Kidney epithelial cell (primary cell): ENCODE data around the gene UBASH3A. TPM values are rescaled to one million over a fixed set of nuclear protein-coding genes. Genes with fewer than 3 reads are reported as not detected.

Source experiments
- DNase-seq: peaks from one replicate; pipeline ENCODE4 v3.0.0-alpha.2; 2010; ENCODE audit warnings: low read depth
- H3K27me3 ChIP-seq: 2 replicates; pipeline ENCODE4 v1.6.0; 2011; ENCODE audit warnings: low read length; ENCODE audit not compliant: control insufficient read depth, insufficient read depth
- H3K36me3 ChIP-seq: 2 replicates; pipeline ENCODE4 v1.5.1; 2011; ENCODE audit warnings: low read length; ENCODE audit not compliant: control insufficient read depth, insufficient read depth
- H3K4me3 ChIP-seq: 2 replicates; pipeline ENCODE4 v1.5.1; 2011; ENCODE audit warnings: low read depth, mild to moderate bottlenecking, control low read depth, low read length
- total RNA-seq: library from RNA; depleted of rRNA; stranded (reverse); fragments of >200 nt; gene quantifications from 2 replicates; pipeline ENCODE4 v1.2.3, GENCODE V29; 2015
- TF ChIP-seq, protein P1 (sequence below): IDR thresholded peaks from 2 replicates; pipeline ENCODE4 v1.5.1; 2011; ENCODE audit warnings: mild to moderate bottlenecking, moderate library complexity, low read length, control low read depth, inconsistent platforms; ENCODE audit not compliant: insufficient read depth, poor library complexity, severe bottlenecking

The UBASH3A gene
- total RNA-seq, 1 donor from 2014 or later, result not detected

DNA sequence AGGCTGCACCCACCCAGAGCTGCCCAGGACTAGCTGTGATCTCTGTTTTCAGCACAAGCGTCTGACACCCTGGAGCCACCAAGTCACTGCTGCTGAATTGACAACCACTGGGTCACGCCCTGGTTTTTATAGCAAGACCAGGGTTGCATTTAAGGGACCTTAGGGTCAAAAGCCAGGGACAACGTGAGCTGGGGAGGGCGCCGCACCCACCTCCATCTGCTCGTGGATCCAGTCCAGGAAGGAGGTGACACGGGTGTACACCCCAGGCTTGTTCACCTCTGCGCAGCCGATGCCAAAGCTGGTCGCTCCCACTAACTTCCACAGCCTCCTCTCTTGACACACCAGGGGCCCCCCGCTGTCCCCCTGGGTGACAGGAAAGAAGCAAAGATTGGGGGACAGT is 28.2 kb upstream of the UBASH3A start:
- H3K4me3 ChIP-seq, result no peak overlapping the region
- H3K27me3 ChIP-seq, result peaks cover 29% of the 10 kb centered on the region
- H3K36me3 ChIP-seq, result no peaks in the 10 kb centered on the region
- no peak for DNase-seq
- TF ChIP-seq, protein P1, sequence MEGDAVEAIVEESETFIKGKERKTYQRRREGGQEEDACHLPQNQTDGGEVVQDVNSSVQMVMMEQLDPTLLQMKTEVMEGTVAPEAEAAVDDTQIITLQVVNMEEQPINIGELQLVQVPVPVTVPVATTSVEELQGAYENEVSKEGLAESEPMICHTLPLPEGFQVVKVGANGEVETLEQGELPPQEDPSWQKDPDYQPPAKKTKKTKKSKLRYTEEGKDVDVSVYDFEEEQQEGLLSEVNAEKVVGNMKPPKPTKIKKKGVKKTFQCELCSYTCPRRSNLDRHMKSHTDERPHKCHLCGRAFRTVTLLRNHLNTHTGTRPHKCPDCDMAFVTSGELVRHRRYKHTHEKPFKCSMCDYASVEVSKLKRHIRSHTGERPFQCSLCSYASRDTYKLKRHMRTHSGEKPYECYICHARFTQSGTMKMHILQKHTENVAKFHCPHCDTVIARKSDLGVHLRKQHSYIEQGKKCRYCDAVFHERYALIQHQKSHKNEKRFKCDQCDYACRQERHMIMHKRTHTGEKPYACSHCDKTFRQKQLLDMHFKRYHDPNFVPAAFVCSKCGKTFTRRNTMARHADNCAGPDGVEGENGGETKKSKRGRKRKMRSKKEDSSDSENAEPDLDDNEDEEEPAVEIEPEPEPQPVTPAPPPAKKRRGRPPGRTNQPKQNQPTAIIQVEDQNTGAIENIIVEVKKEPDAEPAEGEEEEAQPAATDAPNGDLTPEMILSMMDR, result no peak

GRCh38 chr21:42375966-42376337 is 27.8 kb upstream of the UBASH3A start:
- DNase-seq, result no peak
- Histone ChIP-seq H3K4me3 (no peak overlapping the region), H3K36me3 (no peaks in the 10 kb centered on the region), H3K27me3 (peaks cover 25% of the 10 kb centered on the region)
- TF ChIP-seq, protein P1, result no peak

- DNase-seq, result no peak
- Histone ChIP-seq H3K36me3 (no peaks in the 10 kb centered on the region), H3K27me3 (peaks cover 25% of the 10 kb centered on the region), H3K4me3 (no peak overlapping the region)
- TF ChIP-seq, protein P1, result no peak
These were observed 27.2 kb upstream of the UBASH3A start for GRCh38 chr21:42376338-42376982.

- no peaks in the 10 kb centered on the region for H3K36me3 ChIP-seq
- H3K4me3 ChIP-seq, result no peak overlapping the region
- H3K27me3 ChIP-seq, result peaks cover 25% of the 10 kb centered on the region
- no peak for DNase-seq
- TF ChIP-seq, protein P1, result no peak
These were observed 26.3 kb upstream of the UBASH3A start for GRCh38 chr21:42377211-42377950.

DNA sequence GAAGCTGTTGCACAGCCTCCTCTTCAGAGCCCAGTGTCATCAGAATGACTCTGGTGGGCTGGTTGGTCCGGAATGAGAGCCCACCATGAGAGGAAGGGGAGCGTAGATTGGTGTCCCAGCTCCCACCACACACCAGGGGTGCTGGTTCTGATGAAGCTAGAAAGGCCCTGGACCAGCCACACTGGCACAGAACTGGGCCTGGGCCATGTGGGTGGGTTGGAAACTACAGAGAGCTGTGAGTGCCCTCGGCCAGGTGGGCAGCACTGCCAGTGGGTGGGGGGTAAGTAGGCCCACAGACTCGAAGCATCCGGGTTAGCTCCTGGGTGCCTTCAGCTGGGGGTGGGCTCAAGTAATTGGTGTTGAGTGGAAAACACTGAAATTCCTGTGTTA is 25.8 kb upstream of the UBASH3A start:
- TF ChIP-seq, protein P1, result no peak
- no peak for DNase-seq
- Histone ChIP-seq H3K36me3 (no peaks in the 10 kb centered on the region), H3K4me3 (no peak overlapping the region), H3K27me3 (peaks cover 25% of the 10 kb centered on the region)
